H9 (cell line): ENCODE results near the gene AMBRA1. TPM values are rescaled to one million over a fixed set of nuclear protein-coding genes. Genes with fewer than 3 reads are reported as not detected.

Source experiments
- DNase-seq: peaks from one replicate; pipeline ENCODE4 v3.0.0-alpha.2; 2017
- H2AFZ ChIP-seq: one replicate; pipeline ENCODE4 v1.6.1; 2013; ENCODE audit warnings: mild to moderate bottlenecking, low read length, control low read depth, moderate library complexity
- H2AK5ac ChIP-seq: 2 replicates; pipeline ENCODE4 v1.6.1; 2013; ENCODE audit warnings: low read length, control low read depth, mixed read lengths; ENCODE audit not compliant: insufficient read length
- H2BK120ac ChIP-seq: one replicate; pipeline ENCODE4 v1.6.1; 2013; ENCODE audit warnings: low read depth, mild to moderate bottlenecking, low read length, control low read depth, inconsistent platforms; ENCODE audit not compliant: poor library complexity, severe bottlenecking
- H2BK12ac ChIP-seq: 2 replicates; pipeline ENCODE4 v1.6.1; 2013; ENCODE audit warnings: low read length, control low read depth, mixed read lengths, low read depth; ENCODE audit not compliant: insufficient read length
- H2BK15ac ChIP-seq: 2 replicates; pipeline ENCODE4 v1.6.1; 2013; ENCODE audit warnings: low read depth, low read length, control low read depth
- H2BK20ac ChIP-seq: one replicate; pipeline ENCODE4 v1.6.1; 2013; ENCODE audit warnings: low read depth, mild to moderate bottlenecking, low read length, control low read depth, inconsistent platforms; ENCODE audit not compliant: poor library complexity, severe bottlenecking
- H2BK5ac ChIP-seq: 2 replicates; pipeline ENCODE4 v1.6.1; 2013; ENCODE audit warnings: low read length, control low read depth, mixed read lengths; ENCODE audit not compliant: insufficient read length
- H3K14ac ChIP-seq: 2 replicates; pipeline ENCODE4 v1.6.1; 2013; ENCODE audit warnings: low read length, control low read depth; ENCODE audit not compliant: insufficient read depth
- H3K18ac ChIP-seq: 2 replicates; pipeline ENCODE4 v1.6.1; 2013; ENCODE audit warnings: low read depth, mild to moderate bottlenecking, mixed read lengths, low read length, control low read depth; ENCODE audit not compliant: insufficient read length
- H3K23ac ChIP-seq: 2 replicates; pipeline ENCODE4 v1.6.1; 2013; ENCODE audit warnings: low read length, control low read depth, mixed read lengths, low read depth; ENCODE audit not compliant: insufficient read length
- H3K23me2 ChIP-seq: 2 replicates; pipeline ENCODE4 v1.6.1; 2013; ENCODE audit warnings: low read depth, mild to moderate bottlenecking, mixed read lengths, low read length, control low read depth; ENCODE audit not compliant: insufficient read length, poor library complexity, severe bottlenecking
- H3K27ac ChIP-seq: 2 replicates; pipeline ENCODE4 v1.5.1; 2013; ENCODE audit warnings: low read length, control low read depth, mixed read lengths, low read depth; ENCODE audit not compliant: insufficient read length
- H3K27me3 ChIP-seq: 2 replicates; pipeline ENCODE4 v1.6.1; 2013; ENCODE audit warnings: low read length, control low read depth, inconsistent platforms; ENCODE audit not compliant: insufficient read depth
- H3K4ac ChIP-seq: 2 replicates; pipeline ENCODE4 v1.6.1; 2013; ENCODE audit warnings: low read depth, mild to moderate bottlenecking, control low read depth, inconsistent platforms, low read length, moderate library complexity
- H3K4me1 ChIP-seq: 2 replicates; pipeline ENCODE4 v1.6.1; 2013; ENCODE audit warnings: low read length, control low read depth, inconsistent platforms; ENCODE audit not compliant: insufficient read depth
- H3K4me2 ChIP-seq: 2 replicates; pipeline ENCODE4 v1.6.1; 2013; ENCODE audit warnings: low read length, control low read depth, mixed read lengths; ENCODE audit not compliant: insufficient read length, insufficient read depth
- H3K56ac ChIP-seq: 2 replicates; pipeline ENCODE4 v1.6.1; 2013; ENCODE audit warnings: low read depth, mild to moderate bottlenecking, mixed read lengths, low read length, control low read depth; ENCODE audit not compliant: insufficient read length
- H3K79me1 ChIP-seq: 2 replicates; pipeline ENCODE4 v1.6.1; 2013; ENCODE audit warnings: low read depth, mild to moderate bottlenecking, moderate library complexity, low read length, control low read depth, inconsistent platforms; ENCODE audit not compliant: insufficient read depth, poor library complexity, severe bottlenecking
- H3K79me2 ChIP-seq: 2 replicates; pipeline ENCODE4 v1.6.1; 2013; ENCODE audit warnings: low read length, control low read depth, inconsistent platforms; ENCODE audit not compliant: insufficient read depth
- H3K9ac ChIP-seq: 2 replicates; pipeline ENCODE4 v1.6.1; 2013; ENCODE audit warnings: low read length, control low read depth, mixed read lengths; ENCODE audit not compliant: insufficient read length; ENCODE audit errors: extremely low read depth
- H3K9me3 ChIP-seq: one replicate; pipeline ENCODE4 v1.6.1; 2013; ENCODE audit warnings: low read depth, low read length, inconsistent platforms; ENCODE audit not compliant: control insufficient read depth
- H3T11ph ChIP-seq: one replicate; pipeline ENCODE4 v1.6.1; 2013; ENCODE audit warnings: mild to moderate bottlenecking, low read length, control low read depth, inconsistent platforms
- H4K20me1 ChIP-seq: one replicate; pipeline ENCODE4 v1.6.1; 2013; ENCODE audit not compliant: control insufficient read depth, insufficient read length, insufficient read depth
- H4K5ac ChIP-seq: 2 replicates; pipeline ENCODE4 v1.6.1; 2013; ENCODE audit warnings: low read depth, mild to moderate bottlenecking, mixed read lengths, low read length, control low read depth; ENCODE audit not compliant: insufficient read length
- H4K8ac ChIP-seq: replicated peaks from 2 replicates; pipeline ENCODE4 v1.6.1; 2013; ENCODE audit warnings: low read length, control low read depth, mixed read lengths, low read depth; ENCODE audit not compliant: insufficient read length
- H4K91ac ChIP-seq: 2 replicates; pipeline ENCODE4 v1.6.1; 2013; ENCODE audit warnings: low read depth, mild to moderate bottlenecking, moderate library complexity, mixed read lengths, low read length, control low read depth; ENCODE audit not compliant: insufficient read length
- H3K27ac Mint-ChIP-seq, 3 experiments: 2 replicates in 2 of 3; 3 replicates in 1 of 3; pipeline ENCODE4 v1.8.0; 2020 to 2021; ENCODE audit warnings: mixed read lengths in 3 of 3, mild to moderate bottlenecking in 1 of 3, moderate library complexity in 1 of 3
- H3K27me3 Mint-ChIP-seq: 2 replicates; pipeline ENCODE4 v1.8.0; 2021; ENCODE audit warnings: low read depth, mild to moderate bottlenecking, moderate library complexity, mixed read lengths
- H3K36me3 Mint-ChIP-seq, 3 experiments: 2 replicates in 2 of 3; 3 replicates in 1 of 3; pipeline ENCODE4 v1.8.0; 2020 to 2021; ENCODE audit warnings: low read depth in 3 of 3, mixed read lengths in 3 of 3; ENCODE audit not compliant: insufficient read depth in 1 of 3
- H3K4me1 Mint-ChIP-seq, 2 experiments: 2 replicates each; pipeline ENCODE4 v1.8.0; 2020; ENCODE audit warnings: mixed read lengths in 2 of 2
- H3K4me3 Mint-ChIP-seq, 2 experiments: 2 replicates in 1 of 2; 3 replicates in 1 of 2; pipeline ENCODE4 v1.8.0; 2020 to 2021; ENCODE audit warnings: mild to moderate bottlenecking in 2 of 2, mixed read lengths in 2 of 2, moderate library complexity in 1 of 2
- H3K9me3 Mint-ChIP-seq, 2 experiments: 2 replicates in 1 of 2; 3 replicates in 1 of 2; pipeline ENCODE4 v1.8.0; 2020; ENCODE audit warnings: mild to moderate bottlenecking in 2 of 2, mixed read lengths in 2 of 2, moderate library complexity in 1 of 2
- CTCF ChIP-seq: fragments of 200-600 bp; sonication (generic); conservative IDR thresholded peaks from 3 replicates; pipeline ENCODE4 v1.8.0; 2021; ENCODE audit warnings: antibody characterized with exemption, mild to moderate bottlenecking
- WGBS: extraction: QIAGEN DNeasy Blood & Tissue Kit; methylation state at CpG from one replicate; pipeline ENCODE4 v1.1.7; 2013; ENCODE audit warnings: missing lambda C conversion rate, low lambda C conversion rate, mixed read lengths; ENCODE audit not compliant: insufficient read length; ENCODE audit errors: extremely low coverage; 5-methylcytosine and 5-hydroxymethylcytosine counted together
- total RNA-seq: library from RNA; stranded (reverse); gene quantifications from 2 replicates; pipeline ENCODE4 v1.2.1, GENCODE V29; 2021

Gene AMBRA1
- total RNA-seq, 1 experiment from 2014 or later = 37.5 TPM

- no CpG with 5 or more reads among the region's 22 CpGs for WGBS
- Histone ChIP-seq H3K14ac (no peak overlapping the region), H3K79me2 (no peaks in the 10 kb centered on the region), H3K23me2 (no peaks in the 10 kb centered on the region), H3K23ac (no peak overlapping the region), H3K56ac (no peak overlapping the region), H3K79me1 (no peaks in the 10 kb centered on the region), H4K5ac (no peak overlapping the region), H3K4me1 (no peaks in the 10 kb centered on the region), H2BK12ac (no peak overlapping the region), H3K18ac (no peak overlapping the region), H4K8ac (no peak overlapping the region), H3K27me3 (no peaks in the 10 kb centered on the region), H2BK5ac (no peak overlapping the region), H2BK120ac (no peak overlapping the region), H3K4me2 (no peak overlapping the region), H2AFZ (no peak overlapping the region), H2BK20ac (no peak overlapping the region), H3K27ac (no peak overlapping the region), H4K20me1 (no peaks in the 10 kb centered on the region), H2AK5ac (no peak overlapping the region), H2BK15ac (no peak overlapping the region), H3K9me3 (no peaks in the 10 kb centered on the region), H3K4ac (no peak overlapping the region), H4K91ac (no peak overlapping the region), H3T11ph (no peak overlapping the region), H3K9ac (no peak overlapping the region)
- Mint-ChIP-seq H3K9me3 (no peaks in the 10 kb centered on the region), H3K27ac (no peak overlapping the region), H3K4me3 (no peak overlapping the region), H3K36me3 (peaks cover 4 to 28% (median 18%) of the 10 kb centered on the region in 3 experiments; a peak in 6 of 7 replicates), H3K4me1 (no peaks in the 10 kb centered on the region), H3K27me3 (no peaks in the 10 kb centered on the region)
- DNase-seq = no peak
- TF ChIP-seq CTCF = no peak
These were observed 39.7 kb upstream of the AMBRA1 start for GRCh38 chr11:46633291-46634217.
